Airway epithelial cell (primary cell): ENCODE measurements around the gene IFT20. TPM values are rescaled to one million over a fixed set of nuclear protein-coding genes. Genes with fewer than 3 reads are reported as not detected.

Source experiments
- total RNA-seq: library from RNA; depleted of rRNA; stranded (reverse); fragments of >200 nt; gene quantifications from 2 replicates; pipeline ENCODE4 v1.2.3, GENCODE V29; 2015

The IFT20 gene
- 17.8 and 29.9 TPM in 2 replicates for total RNA-seq

GRCh38 chr17:28335201-28335958 lies at the start of gene IFT20, which contains the start of gene TNFAIP1:
Gene IFT20 (minus strand): TSS chr17:28335472. CDS start chr17:28331985, 3,487 bp downstream.
Gene TNFAIP1 (plus strand): TSS chr17:28335761. CDS start chr17:28339522, 3,761 bp downstream.

DNA sequence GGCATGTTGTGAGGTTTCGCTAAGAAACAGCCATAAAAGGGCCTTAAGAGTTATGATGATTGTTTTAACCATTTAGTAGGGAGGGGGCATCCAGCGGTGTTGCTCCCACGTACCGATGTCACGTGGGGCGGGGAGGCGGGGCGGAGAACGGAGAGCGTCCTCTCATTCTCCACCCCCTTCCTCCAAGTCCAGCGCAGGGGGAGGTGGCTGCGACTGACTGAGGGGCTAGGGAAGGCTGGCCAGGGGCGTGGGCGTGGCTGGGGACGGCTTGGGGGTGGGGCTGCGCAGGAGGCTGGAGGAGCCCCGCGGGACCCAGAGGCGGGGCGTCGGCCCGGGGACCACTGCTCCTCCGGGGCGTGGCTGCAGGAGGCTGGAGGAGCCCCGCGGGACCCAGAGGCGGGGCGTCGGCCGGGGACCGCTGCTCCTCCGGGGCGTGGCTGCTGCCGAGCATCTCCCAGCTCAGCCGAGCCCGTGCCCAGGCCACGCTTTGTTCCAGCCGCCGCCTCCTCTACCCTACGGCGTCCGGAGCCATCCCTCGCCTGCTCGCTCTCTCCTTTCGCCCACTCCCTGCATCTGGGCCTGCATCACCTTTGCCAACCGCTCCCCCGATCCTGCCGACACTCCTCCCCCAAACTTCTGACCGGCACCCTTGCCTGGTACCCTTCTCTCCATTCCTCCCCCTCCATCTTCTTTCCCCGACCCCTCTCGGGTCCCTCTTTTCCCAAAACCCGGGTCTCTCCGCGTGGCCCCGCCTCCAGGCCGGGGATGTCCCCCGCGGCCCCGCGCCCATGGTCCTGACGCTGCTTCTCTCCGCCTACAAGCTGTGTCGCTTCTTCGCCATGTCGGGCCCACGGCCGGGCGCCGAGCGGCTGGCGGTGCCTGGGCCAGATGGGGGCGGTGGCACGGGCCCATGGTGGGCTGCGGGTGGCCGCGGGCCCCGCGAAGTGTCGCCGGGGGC lies 36.3 kb upstream of the IFT20 start, which contains the start of gene SARM1:
Gene SARM1 (plus strand): TSS at position 450 of the 958 bp plus-strand sequence. CDS start 339 bp downstream, at position 789.

GRCh38 chr17:28370035-28370743 lies 34.9 kb upstream of the IFT20 start, which contains the start of gene VTN:
Gene VTN (minus strand): TSS chr17:28370307. CDS start chr17:28370203, 104 bp downstream.

DNA sequence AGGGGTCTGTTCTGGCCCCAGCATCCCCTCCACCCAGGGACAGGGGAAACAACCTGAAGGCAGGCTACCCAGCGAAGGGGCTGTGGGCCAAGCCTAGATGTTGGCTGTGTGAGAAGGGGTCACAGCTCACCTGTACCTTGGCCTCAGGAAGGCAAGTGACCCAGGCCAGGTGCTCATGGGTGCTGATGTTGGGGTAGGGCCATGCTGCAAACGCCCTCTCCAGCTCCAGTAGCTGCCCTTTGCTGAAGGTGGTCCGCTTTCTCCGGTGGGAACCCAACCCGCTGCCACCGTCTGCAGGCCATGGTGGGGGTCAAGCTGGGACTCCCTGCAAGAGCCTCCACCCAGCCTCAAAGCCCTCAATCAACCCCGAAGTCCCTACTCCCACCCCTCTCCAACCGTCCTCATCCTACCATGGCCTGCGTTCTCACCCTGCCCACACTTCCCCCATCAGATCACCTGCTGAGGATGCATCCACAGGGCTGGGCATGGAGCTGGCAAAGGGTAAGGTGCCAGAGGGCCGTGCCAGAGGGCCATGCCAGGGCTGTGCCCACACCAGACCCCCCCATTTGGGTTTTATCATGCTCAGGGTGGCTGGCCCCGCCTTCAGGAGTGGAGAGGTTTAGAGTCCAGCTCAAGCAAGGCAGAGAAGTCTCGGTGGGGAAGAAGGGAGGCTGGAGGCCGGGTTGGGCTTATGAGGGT lies 29.5 kb upstream of the IFT20 start, which contains the start of gene SEBOX:
Gene SEBOX (minus strand): TSS at position 535 of the 699 bp plus-strand sequence. CDS start 48 bp downstream, at position 487.

DNA sequence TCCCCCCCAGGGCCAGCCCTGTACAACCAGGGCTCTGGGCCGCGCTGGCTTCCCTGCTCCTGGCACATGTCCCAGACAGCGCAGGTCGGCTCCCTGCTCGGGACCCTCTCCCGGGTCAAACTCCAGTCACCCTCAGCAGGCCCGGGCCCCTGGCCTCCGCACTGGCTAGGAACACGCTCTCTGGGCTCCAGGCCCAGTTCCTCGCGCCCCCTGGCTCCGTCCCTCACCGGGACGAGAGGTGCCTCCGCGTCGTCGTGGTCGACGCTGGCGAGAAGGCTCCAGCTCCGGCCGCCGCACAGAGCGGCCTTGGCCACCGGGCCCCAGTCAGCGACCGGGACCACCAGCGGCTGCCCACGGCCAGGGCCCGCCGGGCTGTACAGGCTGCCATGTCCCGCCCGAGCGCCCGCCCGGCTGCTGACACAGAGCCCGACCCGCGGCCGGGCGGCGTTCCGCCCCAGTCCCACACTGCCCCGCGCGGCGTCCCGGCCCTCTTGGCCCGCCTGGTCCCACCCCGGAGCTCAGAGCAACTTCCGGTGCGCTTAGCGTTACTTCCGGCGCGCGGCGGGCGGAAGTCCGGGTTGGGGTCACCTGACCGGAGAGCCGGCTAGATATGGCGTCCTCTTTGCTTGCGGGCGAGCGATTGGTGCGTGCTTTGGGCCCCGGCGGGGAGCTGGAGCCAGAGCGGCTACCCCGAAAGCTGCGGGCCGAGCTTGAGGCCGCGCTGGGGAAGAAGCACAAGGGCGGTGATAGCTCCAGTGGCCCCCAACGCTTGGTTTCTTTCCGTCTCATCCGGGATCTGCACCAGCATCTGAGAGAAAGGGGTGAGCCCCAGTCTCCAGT lies 22.0 kb upstream of the IFT20 start, which contains the start of gene POLDIP2:
Gene POLDIP2 (minus strand): TSS at position 467 of the 840 bp plus-strand sequence. CDS start 79 bp downstream, at position 388.

GRCh38 chr17:28318759-28319597 lies 16.3 kb downstream of the IFT20 start, which contains the start of gene TMEM97:
Gene TMEM97 (plus strand): TSS chr17:28319200. CDS start chr17:28319240, 40 bp downstream.

Other genes starting within 250 kb of the IFT20 start
- 17.2 and 22.9 TPM in 2 replicates for gene TMEM97, start 16.3 kb downstream of the IFT20 start, total RNA-seq
- 34.6 and 49.8 TPM in 2 replicates for gene TNFAIP1, start 289 bp upstream of the IFT20 start, total RNA-seq
- 89.2 and 96.0 TPM in 2 replicates for gene POLDIP2, start 22.1 kb upstream of the IFT20 start, total RNA-seq
- not detected in 2 replicates for gene SEBOX, start 29.7 kb upstream of the IFT20 start, total RNA-seq
- not detected in 2 replicates for gene VTN, start 34.8 kb upstream of the IFT20 start, total RNA-seq
- 0.14 and 0.21 TPM in 2 replicates for gene SARM1, start 36.2 kb upstream of the IFT20 start, total RNA-seq
- gene SLC46A1, start 70.7 kb upstream of the IFT20 start, total RNA-seq: 2.6 and 4.8 TPM in 2 replicates
- not detected in 2 replicates for gene SLC13A2, start 138.2 kb upstream of the IFT20 start, total RNA-seq
- 2.7 and 11.1 TPM in 2 replicates for gene FOXN1, start 170.9 kb upstream of the IFT20 start, total RNA-seq
- 34.1 and 51.9 TPM in 2 replicates for gene UNC119, start 217.2 kb upstream of the IFT20 start, total RNA-seq
- gene PIGS, start 236.1 kb upstream of the IFT20 start, total RNA-seq: 55.8 and 60.0 TPM in 2 replicates
- gene ALDOC, start 241.4 kb upstream of the IFT20 start, total RNA-seq: 109 and 131 TPM in 2 replicates